GM12878 (cell line): ENCODE data around the gene CACNA2D1. TPM values are rescaled to one million over a fixed set of nuclear protein-coding genes. Genes with fewer than 3 reads are reported as not detected.

Source experiments
- BHLHE40 ChIP-seq, 2 experiments: fragments of 450-650 bp in 1 of 2; IDR thresholded peaks; 2 replicates each; pipeline ENCODE4 v1.6.1; 2011 to 2017; ENCODE audit warnings: low read depth in 2 of 2, borderline replicate concordance in 1 of 2, improper control_type of control experiment in 1 of 2, low read length in 1 of 2, mild to moderate bottlenecking in 1 of 2
- NFYA ChIP-seq: IDR thresholded peaks from 2 replicates; pipeline ENCODE4 v1.6.1; 2011; ENCODE audit warnings: low read depth, mild to moderate bottlenecking, low read length, improper control_type of control experiment, borderline replicate concordance
- PAX5 ChIP-seq: IDR thresholded peaks from 2 replicates; pipeline ENCODE4 v1.6.1; 2011; ENCODE audit warnings: low read depth, low read length, borderline replicate concordance
- RB1 ChIP-seq: fragments of 450-650 bp; formaldehyde crosslinking; IDR thresholded peaks from 2 replicates; pipeline ENCODE4 v1.6.1; 2017; ENCODE audit warnings: mild to moderate bottlenecking, borderline replicate concordance
- SIN3A ChIP-seq: IDR thresholded peaks from 2 replicates; pipeline ENCODE4 v1.6.1; 2012; ENCODE audit warnings: low read depth, low read length, improper control_type of control experiment
- polyA plus RNA-seq, 11 experiments: library from polyadenylated mRNA; depleted of rRNA in 4 of 11; unstranded in 6 of 11; stranded (reverse) in 5 of 11; fragments of >200 nt; fragmentation: Nextera tagmentation in 4 of 11; fragmentation: Illumina TruSeq in 1 of 11; extraction: Ambion mirVana in 4 of 11; extraction: Trizol in 1 of 11; gene quantifications; 1 replicate in 1 of 11; 2 replicates in 10 of 11; pipeline versions ENCODE4 v1.2.1 to v1.2.3, GENCODE V29; 2011 to 2016; ENCODE audit warnings: inconsistent platforms in 2 of 11, missing spikeins in 2 of 11, low read depth in 1 of 11
- total RNA-seq, 4 experiments: library from RNA; depleted of rRNA in 3 of 4; stranded (reverse); fragments of >200 nt in 3 of 4; fragmentation: Illumina TruSeq in 1 of 4; extraction: Trizol in 1 of 4; gene quantifications; 2 replicates each; pipeline versions ENCODE4 v1.2.1 to v1.2.3, GENCODE V29; 2013 to 2021
- TF ChIP-seq, protein P1 (sequence below): fragments of 450-650 bp; formaldehyde crosslinking; IDR thresholded peaks from 2 replicates; pipeline ENCODE4 v1.5.0; 2022; ENCODE audit warnings: mild to moderate bottlenecking, missing genetic modification characterization
- TF ChIP-seq, protein P2 (sequence below): fragments of 450-650 bp; IDR thresholded peaks from 2 replicates; pipeline ENCODE4 v1.6.1; 2016; ENCODE audit warnings: mild to moderate bottlenecking, moderate library complexity, borderline replicate concordance

CACNA2D1 gene
- total and polyA plus RNA-seq, 10 of the 15 experiments (the other 5 are each of a cell fraction or from before 2014, with no cell fraction given) = 0.14 to 14.8 (median 0.97) TPM

DNA sequence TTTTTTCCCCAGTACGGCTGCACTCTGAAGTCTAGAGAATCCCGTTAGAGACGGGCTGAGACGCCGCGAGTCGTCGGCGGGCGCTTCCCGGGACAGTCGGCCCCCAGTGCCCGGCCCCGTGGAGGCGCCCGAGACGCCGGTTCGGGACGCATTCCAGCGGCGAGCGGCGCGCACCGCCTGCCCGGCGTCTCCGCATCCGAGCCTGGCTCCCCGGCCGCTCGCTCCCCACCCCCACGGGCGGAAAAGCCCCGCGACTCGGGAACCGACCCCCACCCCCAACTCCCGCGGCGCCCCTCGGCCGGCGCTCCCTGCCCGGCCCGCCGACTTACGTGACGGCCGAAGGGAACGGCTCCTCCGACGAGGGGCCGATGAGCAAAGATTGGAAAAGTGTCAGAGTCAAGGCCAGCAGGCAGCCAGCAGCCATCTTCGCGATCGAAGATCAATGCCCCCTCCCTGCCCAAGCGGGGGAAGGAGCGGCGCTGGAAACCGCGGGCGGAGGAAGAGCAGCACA is 486 bp downstream of the CACNA2D1 start (continued):
- TF ChIP-seq, protein P1, sequence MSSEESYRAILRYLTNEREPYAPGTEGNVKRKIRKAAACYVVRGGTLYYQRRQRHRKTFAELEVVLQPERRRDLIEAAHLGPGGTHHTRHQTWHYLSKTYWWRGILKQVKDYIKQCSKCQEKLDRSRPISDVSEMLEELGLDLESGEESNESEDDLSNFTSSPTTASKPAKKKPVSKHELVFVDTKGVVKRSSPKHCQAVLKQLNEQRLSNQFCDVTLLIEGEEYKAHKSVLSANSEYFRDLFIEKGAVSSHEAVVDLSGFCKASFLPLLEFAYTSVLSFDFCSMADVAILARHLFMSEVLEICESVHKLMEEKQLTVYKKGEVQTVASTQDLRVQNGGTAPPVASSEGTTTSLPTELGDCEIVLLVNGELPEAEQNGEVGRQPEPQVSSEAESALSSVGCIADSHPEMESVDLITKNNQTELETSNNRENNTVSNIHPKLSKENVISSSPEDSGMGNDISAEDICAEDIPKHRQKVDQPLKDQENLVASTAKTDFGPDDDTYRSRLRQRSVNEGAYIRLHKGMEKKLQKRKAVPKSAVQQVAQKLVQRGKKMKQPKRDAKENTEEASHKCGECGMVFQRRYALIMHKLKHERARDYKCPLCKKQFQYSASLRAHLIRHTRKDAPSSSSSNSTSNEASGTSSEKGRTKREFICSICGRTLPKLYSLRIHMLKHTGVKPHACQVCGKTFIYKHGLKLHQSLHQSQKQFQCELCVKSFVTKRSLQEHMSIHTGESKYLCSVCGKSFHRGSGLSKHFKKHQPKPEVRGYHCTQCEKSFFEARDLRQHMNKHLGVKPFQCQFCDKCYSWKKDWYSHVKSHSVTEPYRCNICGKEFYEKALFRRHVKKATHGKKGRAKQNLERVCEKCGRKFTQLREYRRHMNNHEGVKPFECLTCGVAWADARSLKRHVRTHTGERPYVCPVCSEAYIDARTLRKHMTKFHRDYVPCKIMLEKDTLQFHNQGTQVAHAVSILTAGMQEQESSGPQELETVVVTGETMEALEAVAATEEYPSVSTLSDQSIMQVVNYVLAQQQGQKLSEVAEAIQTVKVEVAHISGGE = no peak
- no peak for TF ChIP-seq PAX5
- TF ChIP-seq, protein P2, sequence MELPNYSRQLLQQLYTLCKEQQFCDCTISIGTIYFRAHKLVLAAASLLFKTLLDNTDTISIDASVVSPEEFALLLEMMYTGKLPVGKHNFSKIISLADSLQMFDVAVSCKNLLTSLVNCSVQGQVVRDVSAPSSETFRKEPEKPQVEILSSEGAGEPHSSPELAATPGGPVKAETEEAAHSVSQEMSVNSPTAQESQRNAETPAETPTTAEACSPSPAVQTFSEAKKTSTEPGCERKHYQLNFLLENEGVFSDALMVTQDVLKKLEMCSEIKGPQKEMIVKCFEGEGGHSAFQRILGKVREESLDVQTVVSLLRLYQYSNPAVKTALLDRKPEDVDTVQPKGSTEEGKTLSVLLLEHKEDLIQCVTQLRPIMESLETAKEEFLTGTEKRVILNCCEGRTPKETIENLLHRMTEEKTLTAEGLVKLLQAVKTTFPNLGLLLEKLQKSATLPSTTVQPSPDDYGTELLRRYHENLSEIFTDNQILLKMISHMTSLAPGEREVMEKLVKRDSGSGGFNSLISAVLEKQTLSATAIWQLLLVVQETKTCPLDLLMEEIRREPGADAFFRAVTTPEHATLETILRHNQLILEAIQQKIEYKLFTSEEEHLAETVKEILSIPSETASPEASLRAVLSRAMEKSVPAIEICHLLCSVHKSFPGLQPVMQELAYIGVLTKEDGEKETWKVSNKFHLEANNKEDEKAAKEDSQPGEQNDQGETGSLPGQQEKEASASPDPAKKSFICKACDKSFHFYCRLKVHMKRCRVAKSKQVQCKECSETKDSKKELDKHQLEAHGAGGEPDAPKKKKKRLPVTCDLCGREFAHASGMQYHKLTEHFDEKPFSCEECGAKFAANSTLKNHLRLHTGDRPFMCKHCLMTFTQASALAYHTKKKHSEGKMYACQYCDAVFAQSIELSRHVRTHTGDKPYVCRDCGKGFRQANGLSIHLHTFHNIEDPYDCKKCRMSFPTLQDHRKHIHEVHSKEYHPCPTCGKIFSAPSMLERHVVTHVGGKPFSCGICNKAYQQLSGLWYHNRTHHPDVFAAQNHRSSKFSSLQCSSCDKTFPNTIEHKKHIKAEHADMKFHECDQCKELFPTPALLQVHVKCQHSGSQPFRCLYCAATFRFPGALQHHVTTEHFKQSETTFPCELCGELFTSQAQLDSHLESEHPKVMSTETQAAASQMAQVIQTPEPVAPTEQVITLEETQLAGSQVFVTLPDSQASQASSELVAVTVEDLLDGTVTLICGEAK = no peak
- peak; percentile 76; the same call in 1 of the 2 replicates for TF ChIP-seq RB1
- no peak for TF ChIP-seq NFYA
- no peak for TF ChIP-seq SIN3A
- no peak for TF ChIP-seq BHLHE40 (IDR thresholded peaks at IDR 0.05; ENCODE audit: borderline replicate concordance in 1 of 2, low read depth in 2 of 2, low read length in 1 of 2)
- TF ChIP-seq, all 136 proteins: peak for 5
